ENCODE results near the gene LSG1.

DNA sequence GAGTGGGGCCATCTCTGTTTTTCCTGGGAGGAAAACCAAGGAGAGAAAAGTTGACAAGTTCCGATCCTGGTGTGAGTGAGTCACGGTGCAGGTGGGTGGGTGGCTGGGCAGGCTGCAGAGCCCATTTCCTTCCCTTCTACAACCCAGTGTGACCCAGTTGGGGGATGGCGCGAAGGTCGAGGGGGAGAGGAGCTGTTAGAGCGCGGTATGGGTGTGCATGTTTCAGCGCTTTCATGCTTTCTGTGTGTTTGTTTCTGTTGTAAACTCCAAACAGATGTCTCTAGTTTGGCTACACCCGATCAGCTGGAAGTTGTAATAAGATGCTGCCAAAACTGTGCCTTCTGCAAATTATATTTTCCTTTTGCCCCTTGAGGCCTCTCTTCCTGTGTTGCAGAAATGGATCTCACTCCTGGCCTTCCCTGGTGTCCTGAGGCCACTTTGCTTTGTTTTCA, 17.5 kb upstream of the LSG1 start:
- TF ChIP-seq, protein P1, sequence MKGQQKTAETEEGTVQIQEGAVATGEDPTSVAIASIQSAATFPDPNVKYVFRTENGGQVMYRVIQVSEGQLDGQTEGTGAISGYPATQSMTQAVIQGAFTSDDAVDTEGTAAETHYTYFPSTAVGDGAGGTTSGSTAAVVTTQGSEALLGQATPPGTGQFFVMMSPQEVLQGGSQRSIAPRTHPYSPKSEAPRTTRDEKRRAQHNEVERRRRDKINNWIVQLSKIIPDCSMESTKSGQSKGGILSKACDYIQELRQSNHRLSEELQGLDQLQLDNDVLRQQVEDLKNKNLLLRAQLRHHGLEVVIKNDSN (CRISPR knock-in tag; IDR thresholded peaks at IDR 0.05) = no peak
- no peak for TF ChIP-seq NR2C2 (CRISPR knock-in tag; IDR thresholded peaks at IDR 0.05)
- TF ChIP-seq, protein P2, sequence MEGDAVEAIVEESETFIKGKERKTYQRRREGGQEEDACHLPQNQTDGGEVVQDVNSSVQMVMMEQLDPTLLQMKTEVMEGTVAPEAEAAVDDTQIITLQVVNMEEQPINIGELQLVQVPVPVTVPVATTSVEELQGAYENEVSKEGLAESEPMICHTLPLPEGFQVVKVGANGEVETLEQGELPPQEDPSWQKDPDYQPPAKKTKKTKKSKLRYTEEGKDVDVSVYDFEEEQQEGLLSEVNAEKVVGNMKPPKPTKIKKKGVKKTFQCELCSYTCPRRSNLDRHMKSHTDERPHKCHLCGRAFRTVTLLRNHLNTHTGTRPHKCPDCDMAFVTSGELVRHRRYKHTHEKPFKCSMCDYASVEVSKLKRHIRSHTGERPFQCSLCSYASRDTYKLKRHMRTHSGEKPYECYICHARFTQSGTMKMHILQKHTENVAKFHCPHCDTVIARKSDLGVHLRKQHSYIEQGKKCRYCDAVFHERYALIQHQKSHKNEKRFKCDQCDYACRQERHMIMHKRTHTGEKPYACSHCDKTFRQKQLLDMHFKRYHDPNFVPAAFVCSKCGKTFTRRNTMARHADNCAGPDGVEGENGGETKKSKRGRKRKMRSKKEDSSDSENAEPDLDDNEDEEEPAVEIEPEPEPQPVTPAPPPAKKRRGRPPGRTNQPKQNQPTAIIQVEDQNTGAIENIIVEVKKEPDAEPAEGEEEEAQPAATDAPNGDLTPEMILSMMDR (IDR thresholded peaks at IDR 0.05) = no peak
- TF ChIP-seq, protein P3, sequence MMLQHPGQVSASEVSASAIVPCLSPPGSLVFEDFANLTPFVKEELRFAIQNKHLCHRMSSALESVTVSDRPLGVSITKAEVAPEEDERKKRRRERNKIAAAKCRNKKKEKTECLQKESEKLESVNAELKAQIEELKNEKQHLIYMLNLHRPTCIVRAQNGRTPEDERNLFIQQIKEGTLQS (CRISPR knock-in tag; conservative IDR thresholded peaks at IDR 0.05) = no peak
- TF ChIP-seq SP1 (CRISPR knock-in tag; conservative IDR thresholded peaks at IDR 0.05) = no peak
- TF ChIP-seq, protein P4, sequence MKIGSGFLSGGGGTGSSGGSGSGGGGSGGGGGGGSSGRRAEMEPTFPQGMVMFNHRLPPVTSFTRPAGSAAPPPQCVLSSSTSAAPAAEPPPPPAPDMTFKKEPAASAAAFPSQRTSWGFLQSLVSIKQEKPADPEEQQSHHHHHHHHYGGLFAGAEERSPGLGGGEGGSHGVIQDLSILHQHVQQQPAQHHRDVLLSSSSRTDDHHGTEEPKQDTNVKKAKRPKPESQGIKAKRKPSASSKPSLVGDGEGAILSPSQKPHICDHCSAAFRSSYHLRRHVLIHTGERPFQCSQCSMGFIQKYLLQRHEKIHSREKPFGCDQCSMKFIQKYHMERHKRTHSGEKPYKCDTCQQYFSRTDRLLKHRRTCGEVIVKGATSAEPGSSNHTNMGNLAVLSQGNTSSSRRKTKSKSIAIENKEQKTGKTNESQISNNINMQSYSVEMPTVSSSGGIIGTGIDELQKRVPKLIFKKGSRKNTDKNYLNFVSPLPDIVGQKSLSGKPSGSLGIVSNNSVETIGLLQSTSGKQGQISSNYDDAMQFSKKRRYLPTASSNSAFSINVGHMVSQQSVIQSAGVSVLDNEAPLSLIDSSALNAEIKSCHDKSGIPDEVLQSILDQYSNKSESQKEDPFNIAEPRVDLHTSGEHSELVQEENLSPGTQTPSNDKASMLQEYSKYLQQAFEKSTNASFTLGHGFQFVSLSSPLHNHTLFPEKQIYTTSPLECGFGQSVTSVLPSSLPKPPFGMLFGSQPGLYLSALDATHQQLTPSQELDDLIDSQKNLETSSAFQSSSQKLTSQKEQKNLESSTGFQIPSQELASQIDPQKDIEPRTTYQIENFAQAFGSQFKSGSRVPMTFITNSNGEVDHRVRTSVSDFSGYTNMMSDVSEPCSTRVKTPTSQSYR (CRISPR knock-in tag; IDR thresholded peaks at IDR 0.05) = no peak
- TF ChIP-seq ZNF232 (CRISPR knock-in tag; IDR thresholded peaks at IDR 0.05) = no peak
- no peak for TF ChIP-seq FOXK1 (CRISPR knock-in tag; IDR thresholded peaks at IDR 0.05)
- TF ChIP-seq, protein P5, sequence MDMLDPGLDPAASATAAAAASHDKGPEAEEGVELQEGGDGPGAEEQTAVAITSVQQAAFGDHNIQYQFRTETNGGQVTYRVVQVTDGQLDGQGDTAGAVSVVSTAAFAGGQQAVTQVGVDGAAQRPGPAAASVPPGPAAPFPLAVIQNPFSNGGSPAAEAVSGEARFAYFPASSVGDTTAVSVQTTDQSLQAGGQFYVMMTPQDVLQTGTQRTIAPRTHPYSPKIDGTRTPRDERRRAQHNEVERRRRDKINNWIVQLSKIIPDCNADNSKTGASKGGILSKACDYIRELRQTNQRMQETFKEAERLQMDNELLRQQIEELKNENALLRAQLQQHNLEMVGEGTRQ (CRISPR knock-in tag; IDR thresholded peaks at IDR 0.05) = no peak
- TF ChIP-seq, protein P6, sequence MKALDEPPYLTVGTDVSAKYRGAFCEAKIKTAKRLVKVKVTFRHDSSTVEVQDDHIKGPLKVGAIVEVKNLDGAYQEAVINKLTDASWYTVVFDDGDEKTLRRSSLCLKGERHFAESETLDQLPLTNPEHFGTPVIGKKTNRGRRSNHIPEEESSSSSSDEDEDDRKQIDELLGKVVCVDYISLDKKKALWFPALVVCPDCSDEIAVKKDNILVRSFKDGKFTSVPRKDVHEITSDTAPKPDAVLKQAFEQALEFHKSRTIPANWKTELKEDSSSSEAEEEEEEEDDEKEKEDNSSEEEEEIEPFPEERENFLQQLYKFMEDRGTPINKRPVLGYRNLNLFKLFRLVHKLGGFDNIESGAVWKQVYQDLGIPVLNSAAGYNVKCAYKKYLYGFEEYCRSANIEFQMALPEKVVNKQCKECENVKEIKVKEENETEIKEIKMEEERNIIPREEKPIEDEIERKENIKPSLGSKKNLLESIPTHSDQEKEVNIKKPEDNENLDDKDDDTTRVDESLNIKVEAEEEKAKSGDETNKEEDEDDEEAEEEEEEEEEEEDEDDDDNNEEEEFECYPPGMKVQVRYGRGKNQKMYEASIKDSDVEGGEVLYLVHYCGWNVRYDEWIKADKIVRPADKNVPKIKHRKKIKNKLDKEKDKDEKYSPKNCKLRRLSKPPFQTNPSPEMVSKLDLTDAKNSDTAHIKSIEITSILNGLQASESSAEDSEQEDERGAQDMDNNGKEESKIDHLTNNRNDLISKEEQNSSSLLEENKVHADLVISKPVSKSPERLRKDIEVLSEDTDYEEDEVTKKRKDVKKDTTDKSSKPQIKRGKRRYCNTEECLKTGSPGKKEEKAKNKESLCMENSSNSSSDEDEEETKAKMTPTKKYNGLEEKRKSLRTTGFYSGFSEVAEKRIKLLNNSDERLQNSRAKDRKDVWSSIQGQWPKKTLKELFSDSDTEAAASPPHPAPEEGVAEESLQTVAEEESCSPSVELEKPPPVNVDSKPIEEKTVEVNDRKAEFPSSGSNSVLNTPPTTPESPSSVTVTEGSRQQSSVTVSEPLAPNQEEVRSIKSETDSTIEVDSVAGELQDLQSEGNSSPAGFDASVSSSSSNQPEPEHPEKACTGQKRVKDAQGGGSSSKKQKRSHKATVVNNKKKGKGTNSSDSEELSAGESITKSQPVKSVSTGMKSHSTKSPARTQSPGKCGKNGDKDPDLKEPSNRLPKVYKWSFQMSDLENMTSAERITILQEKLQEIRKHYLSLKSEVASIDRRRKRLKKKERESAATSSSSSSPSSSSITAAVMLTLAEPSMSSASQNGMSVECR (CRISPR knock-in tag; IDR thresholded peaks at IDR 0.05; ENCODE audit: borderline replicate concordance) = no peak
- TF ChIP-seq, protein P7, sequence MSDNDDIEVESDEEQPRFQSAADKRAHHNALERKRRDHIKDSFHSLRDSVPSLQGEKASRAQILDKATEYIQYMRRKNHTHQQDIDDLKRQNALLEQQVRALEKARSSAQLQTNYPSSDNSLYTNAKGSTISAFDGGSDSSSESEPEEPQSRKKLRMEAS (CRISPR knock-in tag; IDR thresholded peaks at IDR 0.05) = no peak
- TF ChIP-seq, protein P8, sequence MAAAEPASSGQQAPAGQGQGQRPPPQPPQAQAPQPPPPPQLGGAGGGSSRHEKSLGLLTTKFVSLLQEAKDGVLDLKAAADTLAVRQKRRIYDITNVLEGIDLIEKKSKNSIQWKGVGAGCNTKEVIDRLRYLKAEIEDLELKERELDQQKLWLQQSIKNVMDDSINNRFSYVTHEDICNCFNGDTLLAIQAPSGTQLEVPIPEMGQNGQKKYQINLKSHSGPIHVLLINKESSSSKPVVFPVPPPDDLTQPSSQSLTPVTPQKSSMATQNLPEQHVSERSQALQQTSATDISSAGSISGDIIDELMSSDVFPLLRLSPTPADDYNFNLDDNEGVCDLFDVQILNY (CRISPR knock-in tag; IDR thresholded peaks at IDR 0.05) = no peak
